HCT116 (cell line): ENCODE data around the gene CNN2. TPM values are rescaled to one million over a fixed set of nuclear protein-coding genes. Genes with fewer than 3 reads are reported as not detected.

Experiments used
- ATAC-seq: fragments of 200-7000 bp; cut with Tn5 transposase; 2 replicates; pipeline ENCODE4 v1.9.1; 2020; ENCODE audit warnings: mild to moderate bottlenecking, moderate library complexity
- BruUV-seq: library from RNA; stranded (reverse); fragments of 400-500 nt; replicated peaks from 2 replicates; lab custom pipeline; 2021; lab: Mats Ljungman, UMichigan
- CTCF ChIA-PET: fragments of 300-600 bp; sonication (Branson Sonifier 250); formaldehyde crosslinking; loops from one replicate; lab custom pipeline; 2021; ENCODE audit warnings: antibody characterized with exemption; lab: Charles Lee
- POLR2A ChIA-PET: fragments of 300-600, 350-600 bp; sonication (Branson Sonifier 250); formaldehyde crosslinking; loops from one replicate; lab custom pipeline; 2021; ENCODE audit warnings: antibody characterized with exemption; lab: Charles Lee
- RAD21 ChIA-PET, 2 experiments: fragments of 300-600 bp; sonication (Branson Sonifier 250); formaldehyde crosslinking; loops; one replicate each; lab custom pipeline; 2023; ENCODE audit warnings: low total read pairs in 2 of 2; ENCODE audit not compliant: uncharacterized antibody in 2 of 2, unreplicated experiment in 2 of 2, low non-redundant PET in 1 of 2; lab: Charles Lee
- DNase-seq: peaks from one replicate; pipeline ENCODE4 v3.0.0-alpha.2; 2010; ENCODE audit warnings: low read depth, low spot score
- H2AFZ ChIP-seq: fragments of 200-600 bp; shearing (Covaris generic), sonication (generic); 2 replicates; pipeline ENCODE4 v1.6.1; 2017; ENCODE audit warnings: low read depth, mixed run types, mixed read lengths, antibody characterized with exemption, low read length; ENCODE audit not compliant: poor library complexity, severe bottlenecking
- H3K27ac ChIP-seq: 2 replicates; pipeline ENCODE4 v1.5.1; 2012; ENCODE audit warnings: low read depth, low read length
- H3K27me3 ChIP-seq: fragments of 200-600 bp; sonication (generic); 2 replicates; pipeline ENCODE4 v1.6.1; 2016; ENCODE audit warnings: mixed run types, low read length, mixed read lengths; ENCODE audit not compliant: insufficient read depth
- H3K36me3 ChIP-seq, 2 experiments: fragments of 200-500 bp in 1 of 2; fragments of 200-600 bp in 1 of 2; sonication (Bioruptor generic) in 1 of 2; sonication (generic) in 1 of 2; 2 replicates each; pipeline versions ENCODE4 v1.5.1 to v1.6.1; 2014 to 2016; ENCODE audit warnings: low read length in 2 of 2, inconsistent platforms in 1 of 2, mixed read lengths in 1 of 2, mixed run types in 1 of 2; ENCODE audit not compliant: insufficient read depth in 2 of 2, control insufficient read depth in 1 of 2
- H3K4me1 ChIP-seq, 2 experiments: fragments of 200-600 bp in 1 of 2; sonication (generic) in 1 of 2; 2 replicates each; pipeline versions ENCODE4 v1.5.1 to v1.6.1; 2012 to 2017; ENCODE audit warnings: low read length in 2 of 2, inconsistent platforms in 1 of 2, mild to moderate bottlenecking in 1 of 2, mixed read lengths in 1 of 2, mixed run types in 1 of 2, moderate library complexity in 1 of 2; ENCODE audit not compliant: insufficient read depth in 2 of 2, control insufficient read depth in 1 of 2
- H3K4me2 ChIP-seq: fragments of 200-600 bp; sonication (generic); 2 replicates; pipeline ENCODE4 v1.6.1; 2017; ENCODE audit warnings: mixed run types, low read length, mixed read lengths
- H3K4me3 ChIP-seq, 2 experiments: fragments of 200-600 bp in 1 of 2; sonication (generic) in 1 of 2; replicated peaks in 1 of 2; 2 replicates each; pipeline ENCODE4 v1.5.1; 2011 to 2016; ENCODE audit warnings: low read length in 2 of 2, control low read depth in 1 of 2, low read depth in 1 of 2, mild to moderate bottlenecking in 1 of 2, mixed read lengths in 1 of 2, mixed run types in 1 of 2
- H3K79me2 ChIP-seq: fragments of 200-600 bp; sonication (generic); 2 replicates; pipeline ENCODE4 v1.6.1; 2017; ENCODE audit warnings: mild to moderate bottlenecking, mixed run types, low read length, moderate library complexity, mixed read lengths; ENCODE audit not compliant: insufficient read depth
- H3K9ac ChIP-seq: fragments of 200-600 bp; sonication (generic); 2 replicates; pipeline ENCODE4 v1.6.1; 2016; ENCODE audit warnings: low read length, mixed read lengths
- H3K9me2 ChIP-seq: fragments of 200-600 bp; sonication (generic), shearing (Covaris generic); 2 replicates; pipeline ENCODE4 v1.6.1; 2017; ENCODE audit warnings: mixed run types, mild to moderate bottlenecking, moderate library complexity; ENCODE audit not compliant: insufficient read depth
- H3K9me3 ChIP-seq, 2 experiments: fragments of 200-500 bp in 1 of 2; fragments of 200-600 bp in 1 of 2; sonication (Bioruptor generic) in 1 of 2; sonication (generic) in 1 of 2; 2 replicates each; pipeline ENCODE4 v1.6.1; 2014 to 2017; ENCODE audit warnings: low read length in 2 of 2, mixed read lengths in 2 of 2, inconsistent platforms in 1 of 2, low read depth in 1 of 2, mild to moderate bottlenecking in 1 of 2, mixed run types in 1 of 2, moderate library complexity in 1 of 2; ENCODE audit not compliant: control insufficient read depth in 1 of 2, insufficient read depth in 1 of 2
- H4K20me1 ChIP-seq: fragments of 200-600 bp; sonication (generic), shearing (Covaris generic); 2 replicates; pipeline ENCODE4 v1.6.1; 2017; ENCODE audit warnings: mixed run types, mild to moderate bottlenecking, moderate library complexity; ENCODE audit not compliant: insufficient read depth
- CBX3 ChIP-seq: IDR thresholded peaks from 2 replicates; pipeline ENCODE4 v1.6.1; 2012; ENCODE audit warnings: low read depth
- CEBPB ChIP-seq: IDR thresholded peaks from 2 replicates; pipeline ENCODE4 v1.6.1; 2012; ENCODE audit warnings: low read depth
- ELF1 ChIP-seq: IDR thresholded peaks from 2 replicates; pipeline ENCODE4 v1.6.1; 2012; ENCODE audit warnings: low read depth, borderline replicate concordance
- EZH2 ChIP-seq: fragments of 200-600 bp; sonication (generic); IDR thresholded peaks from 2 replicates; pipeline ENCODE4 v1.6.1; 2017; ENCODE audit warnings: antibody characterized with exemption, mixed run types
- EZH2phosphoT487 ChIP-seq: fragments of 200-600 bp; IDR thresholded peaks from 2 replicates; pipeline ENCODE4 v1.6.1; 2018; ENCODE audit warnings: antibody characterized with exemption, borderline replicate concordance
- POLR2A ChIP-seq: IDR thresholded peaks from 2 replicates; pipeline ENCODE4 v1.7.0; 2011; ENCODE audit warnings: borderline replicate concordance; ENCODE audit not compliant: insufficient read depth, insufficient read length; ENCODE audit errors: extremely low read depth
- POLR2AphosphoS5 ChIP-seq: IDR thresholded peaks from 2 replicates; pipeline ENCODE4 v1.6.1; 2011; ENCODE audit warnings: mild to moderate bottlenecking, low read depth, low read length, moderate library complexity
- SRF ChIP-seq: IDR thresholded peaks from 2 replicates; pipeline ENCODE4 v1.6.1; 2012; ENCODE audit warnings: low read depth
- YY1 ChIP-seq: IDR thresholded peaks from 2 replicates; pipeline ENCODE4 v1.6.1; 2011; ENCODE audit warnings: low read length, low read depth, moderate library complexity, mild to moderate bottlenecking; ENCODE audit not compliant: insufficient replicate concordance; ENCODE audit errors: extremely low read depth
- ZFX ChIP-seq: fragments of 450-650 bp; IDR thresholded peaks from 2 replicates; pipeline ENCODE4 v1.6.1; 2017
- ZNF274 ChIP-seq: fragments of 200-500 bp; sonication (Bioruptor generic); IDR thresholded peaks from 2 replicates; pipeline ENCODE4 v1.6.1; 2014; ENCODE audit warnings: mild to moderate bottlenecking, low read depth, low read length, inconsistent platforms
- intact Hi-C: fragments of 100-400 bp; cut with micrococcal nuclease; formaldehyde crosslinking; loops from 2 replicates; pipeline ENCODE4 v1.10.0; 2022
- total RNA-seq: library from RNA; stranded (reverse); gene quantifications from one replicate; pipeline ENCODE4 v1.2.1, GENCODE V29; 2021; ENCODE audit not compliant: unreplicated experiment
- TF ChIP-seq, protein P1 (sequence below), 3 experiments: fragments of 200-600 bp in 1 of 3; sonication (generic) in 1 of 3; IDR thresholded peaks in 2 of 3; conservative IDR thresholded peaks in 1 of 3; 2 replicates each; pipeline ENCODE4 v1.5.1; 2012 to 2017; ENCODE audit warnings: low read depth in 2 of 3, low read length in 2 of 3, antibody characterized with exemption in 1 of 3, borderline replicate concordance in 1 of 3, control low read depth in 1 of 3, mild to moderate bottlenecking in 1 of 3, mixed read lengths in 1 of 3, mixed run types in 1 of 3, moderate library complexity in 1 of 3; ENCODE audit not compliant: insufficient read depth in 1 of 3
- TF ChIP-seq, protein P2 (sequence below): IDR thresholded peaks from 2 replicates; pipeline ENCODE4 v1.6.1; 2012
- TF ChIP-seq, protein P3 (sequence below): IDR thresholded peaks from 2 replicates; pipeline ENCODE4 v1.6.1; 2011; ENCODE audit warnings: mild to moderate bottlenecking, low read length, moderate library complexity; ENCODE audit not compliant: insufficient replicate concordance; ENCODE audit errors: extremely low read depth
- TF ChIP-seq, protein P4 (sequence below): IDR thresholded peaks from 2 replicates; pipeline ENCODE4 v1.6.1; 2012
- TF ChIP-seq, protein P5 (sequence below): IDR thresholded peaks from 2 replicates; pipeline ENCODE4 v1.6.1; 2012; ENCODE audit warnings: low read depth

Gene CNN2
- total RNA-seq, 1 experiment from 2014 or later: 212 TPM

DNA sequence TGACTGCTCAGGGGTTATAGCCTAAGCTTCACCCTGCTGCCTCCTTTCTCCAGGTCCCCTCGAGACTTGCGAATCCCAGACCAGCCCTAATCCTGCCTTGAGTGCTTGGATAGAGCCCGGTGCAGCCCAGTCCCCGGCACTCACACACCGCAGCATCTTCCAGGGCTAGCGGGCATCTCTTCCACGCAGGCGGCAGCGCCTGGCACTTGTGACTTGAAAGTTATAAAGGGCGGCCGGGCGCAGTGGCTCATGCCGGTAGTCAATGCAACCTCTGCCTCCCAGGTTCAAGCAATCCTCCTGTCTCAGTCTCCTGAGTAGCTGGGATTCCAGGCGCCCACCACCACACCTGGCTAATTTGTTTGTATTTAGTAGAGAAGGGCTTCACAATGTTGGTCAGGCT is 40.3 kb upstream of the CNN2 start (continued):
- TF ChIP-seq, protein P1, sequence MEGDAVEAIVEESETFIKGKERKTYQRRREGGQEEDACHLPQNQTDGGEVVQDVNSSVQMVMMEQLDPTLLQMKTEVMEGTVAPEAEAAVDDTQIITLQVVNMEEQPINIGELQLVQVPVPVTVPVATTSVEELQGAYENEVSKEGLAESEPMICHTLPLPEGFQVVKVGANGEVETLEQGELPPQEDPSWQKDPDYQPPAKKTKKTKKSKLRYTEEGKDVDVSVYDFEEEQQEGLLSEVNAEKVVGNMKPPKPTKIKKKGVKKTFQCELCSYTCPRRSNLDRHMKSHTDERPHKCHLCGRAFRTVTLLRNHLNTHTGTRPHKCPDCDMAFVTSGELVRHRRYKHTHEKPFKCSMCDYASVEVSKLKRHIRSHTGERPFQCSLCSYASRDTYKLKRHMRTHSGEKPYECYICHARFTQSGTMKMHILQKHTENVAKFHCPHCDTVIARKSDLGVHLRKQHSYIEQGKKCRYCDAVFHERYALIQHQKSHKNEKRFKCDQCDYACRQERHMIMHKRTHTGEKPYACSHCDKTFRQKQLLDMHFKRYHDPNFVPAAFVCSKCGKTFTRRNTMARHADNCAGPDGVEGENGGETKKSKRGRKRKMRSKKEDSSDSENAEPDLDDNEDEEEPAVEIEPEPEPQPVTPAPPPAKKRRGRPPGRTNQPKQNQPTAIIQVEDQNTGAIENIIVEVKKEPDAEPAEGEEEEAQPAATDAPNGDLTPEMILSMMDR (IDR thresholded peaks at IDR 0.05 in 2 of 3, conservative IDR thresholded peaks at IDR 0.05 in 1 of 3; ENCODE audit: borderline replicate concordance in 1 of 3, insufficient read depth in 1 of 3, low read depth in 2 of 3, low read length in 2 of 3): no peak
- TF ChIP-seq SRF: no peak
- TF ChIP-seq POLR2A: no peak
- TF ChIP-seq CEBPB: no peak

DNA sequence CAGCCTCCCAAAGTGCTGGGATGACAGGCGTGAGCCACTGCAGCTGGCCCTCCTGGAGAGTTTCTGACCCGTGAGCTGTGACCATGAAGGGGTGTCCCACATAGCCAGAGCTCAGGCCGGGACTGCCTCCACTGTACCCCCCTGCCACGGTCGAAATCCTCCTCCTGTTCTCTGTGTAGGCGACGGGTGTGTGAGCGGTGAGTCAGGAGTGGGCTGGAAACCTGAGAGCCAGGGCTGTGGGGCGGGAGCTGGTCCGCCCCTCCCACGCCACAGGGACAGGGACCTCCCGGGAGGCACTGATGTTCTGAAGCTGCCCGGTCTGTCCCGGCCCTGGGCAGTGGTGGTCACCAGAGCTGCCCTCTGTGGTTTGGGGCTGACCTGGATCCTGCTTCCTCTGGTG is 38.3 kb upstream of the CNN2 start:
- TF ChIP-seq CBX3 (no peak), ELF1 (no peak), EZH2phosphoT487 (no peak), ZFX (no peak), EZH2 (no peak), ZNF274 (no peak), POLR2A (no peak), YY1 (no peak), POLR2AphosphoS5 (no peak)
- TF ChIP-seq, protein P2, sequence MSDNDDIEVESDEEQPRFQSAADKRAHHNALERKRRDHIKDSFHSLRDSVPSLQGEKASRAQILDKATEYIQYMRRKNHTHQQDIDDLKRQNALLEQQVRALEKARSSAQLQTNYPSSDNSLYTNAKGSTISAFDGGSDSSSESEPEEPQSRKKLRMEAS: no peak
- TF ChIP-seq, protein P3, sequence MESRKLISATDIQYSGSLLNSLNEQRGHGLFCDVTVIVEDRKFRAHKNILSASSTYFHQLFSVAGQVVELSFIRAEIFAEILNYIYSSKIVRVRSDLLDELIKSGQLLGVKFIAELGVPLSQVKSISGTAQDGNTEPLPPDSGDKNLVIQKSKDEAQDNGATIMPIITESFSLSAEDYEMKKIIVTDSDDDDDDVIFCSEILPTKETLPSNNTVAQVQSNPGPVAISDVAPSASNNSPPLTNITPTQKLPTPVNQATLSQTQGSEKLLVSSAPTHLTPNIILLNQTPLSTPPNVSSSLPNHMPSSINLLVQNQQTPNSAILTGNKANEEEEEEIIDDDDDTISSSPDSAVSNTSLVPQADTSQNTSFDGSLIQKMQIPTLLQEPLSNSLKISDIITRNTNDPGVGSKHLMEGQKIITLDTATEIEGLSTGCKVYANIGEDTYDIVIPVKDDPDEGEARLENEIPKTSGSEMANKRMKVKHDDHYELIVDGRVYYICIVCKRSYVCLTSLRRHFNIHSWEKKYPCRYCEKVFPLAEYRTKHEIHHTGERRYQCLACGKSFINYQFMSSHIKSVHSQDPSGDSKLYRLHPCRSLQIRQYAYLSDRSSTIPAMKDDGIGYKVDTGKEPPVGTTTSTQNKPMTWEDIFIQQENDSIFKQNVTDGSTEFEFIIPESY: no peak
- TF ChIP-seq, protein P4, sequence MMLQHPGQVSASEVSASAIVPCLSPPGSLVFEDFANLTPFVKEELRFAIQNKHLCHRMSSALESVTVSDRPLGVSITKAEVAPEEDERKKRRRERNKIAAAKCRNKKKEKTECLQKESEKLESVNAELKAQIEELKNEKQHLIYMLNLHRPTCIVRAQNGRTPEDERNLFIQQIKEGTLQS: no peak
- TF ChIP-seq, protein P5, sequence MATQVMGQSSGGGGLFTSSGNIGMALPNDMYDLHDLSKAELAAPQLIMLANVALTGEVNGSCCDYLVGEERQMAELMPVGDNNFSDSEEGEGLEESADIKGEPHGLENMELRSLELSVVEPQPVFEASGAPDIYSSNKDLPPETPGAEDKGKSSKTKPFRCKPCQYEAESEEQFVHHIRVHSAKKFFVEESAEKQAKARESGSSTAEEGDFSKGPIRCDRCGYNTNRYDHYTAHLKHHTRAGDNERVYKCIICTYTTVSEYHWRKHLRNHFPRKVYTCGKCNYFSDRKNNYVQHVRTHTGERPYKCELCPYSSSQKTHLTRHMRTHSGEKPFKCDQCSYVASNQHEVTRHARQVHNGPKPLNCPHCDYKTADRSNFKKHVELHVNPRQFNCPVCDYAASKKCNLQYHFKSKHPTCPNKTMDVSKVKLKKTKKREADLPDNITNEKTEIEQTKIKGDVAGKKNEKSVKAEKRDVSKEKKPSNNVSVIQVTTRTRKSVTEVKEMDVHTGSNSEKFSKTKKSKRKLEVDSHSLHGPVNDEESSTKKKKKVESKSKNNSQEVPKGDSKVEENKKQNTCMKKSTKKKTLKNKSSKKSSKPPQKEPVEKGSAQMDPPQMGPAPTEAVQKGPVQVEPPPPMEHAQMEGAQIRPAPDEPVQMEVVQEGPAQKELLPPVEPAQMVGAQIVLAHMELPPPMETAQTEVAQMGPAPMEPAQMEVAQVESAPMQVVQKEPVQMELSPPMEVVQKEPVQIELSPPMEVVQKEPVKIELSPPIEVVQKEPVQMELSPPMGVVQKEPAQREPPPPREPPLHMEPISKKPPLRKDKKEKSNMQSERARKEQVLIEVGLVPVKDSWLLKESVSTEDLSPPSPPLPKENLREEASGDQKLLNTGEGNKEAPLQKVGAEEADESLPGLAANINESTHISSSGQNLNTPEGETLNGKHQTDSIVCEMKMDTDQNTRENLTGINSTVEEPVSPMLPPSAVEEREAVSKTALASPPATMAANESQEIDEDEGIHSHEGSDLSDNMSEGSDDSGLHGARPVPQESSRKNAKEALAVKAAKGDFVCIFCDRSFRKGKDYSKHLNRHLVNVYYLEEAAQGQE: no peak
- TF ChIP-seq, all 23 proteins: peak for 0
- ChIA-PET RAD21 (no interaction called here), CTCF (no interaction called here), POLR2A (interaction anchor here (0.5 to 0.7 kb wide), 2 partner anchors 26 to 38 kb away, joined by 3 to 4 read pairs; no protein-coding TSS in a partner anchor)
- Histone ChIP-seq H3K27me3 (no peaks in the 10 kb centered on the region), H3K9me3 (no peaks in the 10 kb centered on the region), H3K27ac (no peak overlapping the region), H3K4me2 (no peak overlapping the region), H3K36me3 (peaks cover 13 to 58% of the 10 kb centered on the region in 2 experiments), H3K9ac (no peak overlapping the region), H2AFZ (no peak overlapping the region), H4K20me1 (peaks cover 6% of the 10 kb centered on the region; the same call in 1 of the 2 replicates), H3K4me3 (no peak overlapping the region), H3K79me2 (peaks cover 31% of the 10 kb centered on the region), H3K4me1 (peaks cover 12 to 29% of the 10 kb centered on the region in 2 experiments; a peak in 3 of 4 replicates), H3K9me2 (no peaks in the 10 kb centered on the region)
- intact Hi-C loops: no loop called here
- BruUV-seq: no TSS peak
- ATAC-seq (no peak), DNase-seq (no peak)
